GM19043 (cell line): ENCODE results near the gene CPHXL.

ENCODE experiments used
- ATAC-seq: cut with Tn5 transposase; IDR thresholded peaks from one replicate; pipeline ENCODE4 v1.9.1; 2021; ENCODE audit warnings: low read depth; ENCODE audit not compliant: unreplicated experiment

Gene CPHXL

GRCh38 chr16:75703306-75703705, 23.0 kb downstream of the CPHXL start:
- no peak for ATAC-seq

GRCh38 chr16:75702242-75702641, 24.0 kb downstream of the CPHXL start:
- ATAC-seq, result no peak

GRCh38 chr16:75701361-75701760, 24.9 kb downstream of the CPHXL start, which contains the start of gene DUXB:
Gene DUXB (minus strand): TSS chr16:75701461. CDS start chr16:75701418, 43 bp downstream.
- no peak for ATAC-seq

GRCh38 chr16:75697571-75697970, 28.7 kb downstream of the CPHXL start:
- no peak for ATAC-seq

- ATAC-seq, result no peak
Observed at GRCh38 chr16:75695708-75696107, 30.6 kb downstream of the CPHXL start.

- ATAC-seq, result no peak
Observed at GRCh38 chr16:75687361-75687760, 38.9 kb downstream of the CPHXL start.

- no peak for ATAC-seq
Observed at GRCh38 chr16:75682308-75682707, 44.0 kb downstream of the CPHXL start.

GRCh38 chr16:75679366-75679765, 46.9 kb downstream of the CPHXL start:
- ATAC-seq, result no peak

- no peak for ATAC-seq
Observed at GRCh38 chr16:75676909-75677308, 49.4 kb downstream of the CPHXL start, which contains the start of gene CPHXL2. Gene CPHXL2 (minus strand): TSS chr16:75677009. CDS start chr16:75676999, 10 bp downstream.

- no peak for ATAC-seq
Observed at GRCh38 chr16:75667503-75667902, 58.8 kb downstream of the CPHXL start.
